CD4-positive, alpha-beta T cell treated with Interleukin-1 beta for 1 hour (primary cell): ENCODE measurements around the gene LSR.

Experiments used
- DNase-seq, 2 donors: peaks; one replicate each; pipeline ENCODE4 v3.0.0-alpha.2; 2020 to 2022

The LSR gene

DNA sequence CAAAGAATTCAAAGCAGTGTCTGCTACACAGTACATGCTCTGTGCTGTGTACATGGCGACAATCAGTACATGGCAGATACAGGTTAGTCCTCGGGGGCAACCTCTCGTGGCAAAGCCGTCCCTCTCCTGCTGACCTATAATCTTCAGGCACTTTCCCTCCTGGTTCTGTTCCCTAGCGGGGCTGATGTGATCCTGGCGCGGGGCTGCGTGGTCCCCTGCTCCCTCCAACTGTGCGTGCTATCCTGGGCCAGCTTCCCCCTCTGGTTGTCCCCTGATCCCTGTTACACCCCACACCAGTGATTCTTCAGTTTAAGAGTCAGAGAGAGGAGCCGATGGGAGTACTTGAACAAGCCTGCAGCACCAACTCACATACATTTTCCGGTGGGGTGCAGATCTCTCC, 55.2 kb downstream of the LSR start:
- no peak for DNase-seq

DNA sequence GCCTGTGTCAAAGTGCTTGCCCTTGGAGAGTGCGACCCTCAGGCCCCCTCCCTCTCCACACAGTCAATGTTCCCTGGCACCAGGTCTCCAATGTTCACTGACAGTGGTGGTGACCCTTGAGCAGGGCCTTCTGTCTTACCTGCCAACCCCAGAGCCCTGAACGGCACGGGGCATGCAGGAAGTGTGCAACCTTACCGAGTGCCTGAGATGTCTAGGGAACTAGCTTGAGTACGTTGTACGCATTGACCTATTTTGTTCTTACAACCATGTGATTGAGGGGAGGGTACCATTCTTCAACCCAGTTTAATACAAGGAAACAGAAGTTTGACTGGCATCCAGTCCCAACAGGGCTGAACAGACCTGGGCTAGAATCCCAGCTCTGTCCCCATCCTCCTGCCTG, 56.4 kb downstream of the LSR start:
- DNase-seq, result no peak

DNA sequence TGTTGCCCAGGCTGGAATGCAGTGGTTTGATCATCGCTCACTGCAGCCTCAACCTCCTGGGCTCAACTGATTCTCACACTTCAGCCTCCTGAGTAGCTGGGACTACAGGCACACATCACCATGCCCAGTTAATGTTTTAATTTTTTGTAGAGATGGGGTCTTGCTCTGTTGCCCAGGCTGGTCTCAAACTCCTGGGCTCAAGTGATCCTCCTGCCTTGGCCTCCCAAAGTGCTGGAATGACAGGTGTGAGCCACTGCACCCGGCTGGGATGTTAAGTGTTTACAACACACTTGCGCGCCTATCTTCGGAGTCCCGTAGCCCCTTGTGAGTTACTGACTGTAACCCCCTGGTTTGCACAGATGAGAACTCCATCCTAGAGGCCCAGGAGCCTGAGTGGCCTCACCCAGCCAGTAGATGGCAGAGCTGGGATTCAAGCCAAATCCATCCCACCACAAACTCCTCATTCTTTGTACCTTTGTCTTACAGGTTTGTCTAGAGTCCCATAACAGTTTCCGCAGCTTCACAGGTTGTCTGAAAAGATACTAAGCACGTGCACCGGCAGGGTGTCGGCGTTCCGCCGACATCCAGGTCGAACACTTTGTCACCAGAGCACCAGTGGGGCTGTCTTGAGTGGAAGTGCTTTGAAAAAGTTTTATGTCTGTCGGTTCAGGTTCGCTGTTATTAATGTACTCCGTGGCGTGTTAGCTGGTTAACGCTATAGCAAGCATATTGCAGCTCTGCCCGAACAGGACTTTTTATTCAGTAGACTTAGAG, 57.9 kb downstream of the LSR start:
- no peak for DNase-seq

DNA sequence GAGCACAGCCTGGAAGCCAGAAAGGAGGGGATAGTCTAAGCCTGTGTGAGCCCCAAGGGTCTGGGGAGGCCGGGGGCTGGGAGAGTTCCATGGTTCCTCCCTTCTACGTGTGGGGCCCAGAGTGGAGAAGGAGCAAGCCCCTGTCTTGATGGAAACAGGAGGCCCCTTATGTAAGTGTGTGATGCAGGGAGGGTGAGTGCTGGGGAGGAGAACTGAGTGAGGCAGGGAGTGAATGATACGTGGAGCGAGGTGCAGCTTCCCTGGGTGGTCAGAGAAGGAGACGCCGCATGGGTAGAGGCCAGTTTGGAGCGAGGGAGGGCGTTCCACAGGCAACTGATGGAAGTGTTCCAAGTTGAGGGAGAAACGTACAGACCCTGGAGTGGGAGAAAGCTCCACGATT, 59.1 kb downstream of the LSR start:
- DNase-seq, result no peak

DNA sequence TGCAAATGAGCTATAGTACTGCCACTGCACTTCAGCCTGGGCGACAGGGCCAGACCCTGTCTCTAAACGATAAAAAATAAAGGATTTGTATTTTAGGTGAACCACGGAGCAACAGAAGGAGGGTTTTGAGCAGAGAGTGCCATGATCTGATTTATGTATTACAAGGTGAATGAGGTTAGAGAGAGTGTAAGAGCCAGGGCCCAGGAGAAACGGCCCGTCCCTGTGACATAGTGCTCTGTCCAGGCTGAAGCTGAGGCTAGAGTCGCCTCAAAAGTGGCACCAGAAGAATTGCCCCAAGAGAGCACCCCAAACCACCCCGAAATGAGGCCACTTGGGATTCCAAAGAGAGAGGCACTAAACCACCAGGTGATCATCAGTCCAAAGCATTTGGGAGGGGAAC, 60.1 kb downstream of the LSR start:
- no peak for DNase-seq

DNA sequence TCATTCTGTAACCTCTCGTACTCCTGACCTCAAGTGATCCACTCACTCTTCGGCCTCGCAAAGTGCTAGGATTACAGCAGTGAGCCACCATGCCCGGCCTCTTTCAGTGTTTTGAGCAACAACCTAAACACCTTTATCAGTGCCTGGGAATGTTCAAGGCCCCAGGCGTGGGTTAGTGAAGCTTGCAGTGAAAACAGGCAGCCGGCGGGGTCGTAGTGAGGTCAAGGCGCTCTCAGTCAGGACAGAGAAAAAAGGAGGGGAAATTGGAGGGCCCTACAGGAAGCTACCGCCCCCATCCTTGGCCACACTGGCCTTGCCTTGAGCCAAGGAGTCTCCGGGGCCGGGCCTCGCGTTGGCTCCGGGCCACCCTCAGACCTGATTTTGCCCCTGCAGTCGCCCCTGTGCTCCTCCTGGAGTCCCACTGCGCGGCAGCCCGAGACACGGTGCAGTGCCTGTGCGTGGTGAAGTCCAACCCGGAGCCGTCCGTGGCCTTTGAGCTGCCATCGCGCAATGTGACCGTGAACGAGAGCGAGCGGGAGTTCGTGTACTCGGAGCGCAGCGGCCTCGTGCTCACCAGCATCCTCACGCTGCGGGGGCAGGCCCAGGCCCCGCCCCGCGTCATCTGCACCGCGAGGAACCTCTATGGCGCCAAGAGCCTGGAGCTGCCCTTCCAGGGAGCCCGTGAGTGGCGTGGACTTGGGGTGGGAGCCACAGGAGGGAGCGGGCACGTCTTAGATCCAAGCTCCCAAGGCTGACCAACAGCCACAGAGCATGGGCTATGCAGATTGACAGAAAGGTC, 60.9 kb downstream of the LSR start:
- no peak for DNase-seq

DNA sequence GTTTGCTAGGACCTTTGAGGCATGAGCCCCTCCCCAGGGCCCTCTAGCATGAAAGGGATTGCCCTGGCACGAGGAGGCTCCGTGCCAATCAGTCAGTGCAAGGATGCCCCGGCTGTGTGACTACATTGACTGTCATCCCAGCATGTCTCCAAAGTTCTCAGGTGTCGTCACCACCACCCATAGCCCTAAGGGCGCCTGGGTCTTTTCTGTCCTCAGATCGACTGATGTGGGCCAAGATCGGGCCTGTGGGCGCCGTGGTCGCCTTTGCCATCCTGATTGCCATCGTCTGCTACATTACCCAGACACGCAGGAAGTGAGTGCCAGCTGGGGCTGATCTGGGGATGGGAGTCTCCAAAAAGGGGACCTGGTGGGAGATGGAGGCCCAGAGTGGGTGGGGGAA, 61.5 kb downstream of the LSR start:
- no peak for DNase-seq

DNA sequence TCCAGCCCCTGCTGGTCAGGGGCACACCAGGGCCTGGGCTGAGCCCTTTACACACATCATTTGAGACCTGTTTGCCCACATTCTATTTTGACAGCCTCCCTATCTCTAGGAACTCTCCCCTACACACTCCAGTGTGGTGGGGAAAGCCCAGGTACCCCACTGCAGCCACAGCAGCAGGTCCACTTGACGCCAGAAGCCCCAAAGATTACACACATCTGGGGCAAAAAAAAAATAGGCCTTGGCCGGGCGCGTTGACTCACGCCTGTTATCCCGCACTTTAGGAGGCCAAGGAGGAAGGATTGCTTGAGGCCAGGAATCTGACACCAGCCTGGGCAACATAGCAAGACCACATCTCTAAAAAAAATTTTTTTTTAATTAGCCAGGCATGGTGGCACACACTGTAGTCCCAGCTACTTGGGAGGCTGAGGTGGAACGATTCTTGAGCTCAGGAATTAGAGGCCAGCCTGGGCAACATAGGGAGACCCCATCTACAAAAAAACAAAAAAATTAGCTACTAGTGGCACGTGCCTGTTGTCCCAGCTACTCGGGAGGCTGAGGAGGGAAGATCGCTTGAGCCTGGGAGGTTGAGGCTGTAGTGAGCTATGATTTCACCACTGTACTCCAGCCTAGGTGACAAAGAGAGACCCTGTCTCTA, 62.1 kb downstream of the LSR start:
- DNase-seq, result no peak

DNA sequence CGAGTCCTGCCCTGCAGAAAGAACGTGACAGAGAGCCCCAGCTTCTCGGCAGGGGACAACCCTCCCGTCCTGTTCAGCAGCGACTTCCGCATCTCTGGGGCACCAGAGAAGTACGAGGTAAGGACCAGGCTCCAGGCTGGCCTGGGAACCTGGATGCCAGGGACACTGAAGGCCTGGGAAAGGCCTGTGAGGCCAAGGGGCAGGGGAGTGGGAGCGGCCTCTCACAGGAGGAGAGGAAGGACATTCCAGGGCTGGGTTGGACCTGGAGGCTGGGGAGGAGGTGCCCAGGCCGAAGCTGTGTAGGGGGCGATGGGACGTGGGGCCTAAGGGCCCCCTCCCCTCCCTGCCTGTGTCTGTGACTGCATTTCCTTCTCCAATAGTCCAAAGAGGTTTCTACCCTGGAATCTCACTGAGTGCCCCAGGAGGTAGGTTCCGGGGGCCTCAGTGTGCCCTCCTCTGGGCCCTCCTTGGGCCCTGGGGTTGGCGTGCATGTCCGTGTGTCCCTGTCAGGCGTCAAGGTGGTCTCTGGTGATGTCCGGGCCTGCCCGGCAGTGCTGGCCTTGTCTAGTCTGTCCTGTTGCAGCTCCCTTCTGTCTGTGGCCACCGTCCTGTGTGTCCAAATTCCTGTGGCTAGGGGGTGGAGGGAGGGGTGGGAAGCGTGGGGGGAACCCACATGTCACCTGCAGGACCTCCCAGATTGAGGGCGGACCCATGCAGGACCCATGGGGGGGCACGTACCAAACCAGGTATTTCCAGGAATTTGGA, 63.3 kb downstream of the LSR start:
- DNase-seq, result no peak

DNA sequence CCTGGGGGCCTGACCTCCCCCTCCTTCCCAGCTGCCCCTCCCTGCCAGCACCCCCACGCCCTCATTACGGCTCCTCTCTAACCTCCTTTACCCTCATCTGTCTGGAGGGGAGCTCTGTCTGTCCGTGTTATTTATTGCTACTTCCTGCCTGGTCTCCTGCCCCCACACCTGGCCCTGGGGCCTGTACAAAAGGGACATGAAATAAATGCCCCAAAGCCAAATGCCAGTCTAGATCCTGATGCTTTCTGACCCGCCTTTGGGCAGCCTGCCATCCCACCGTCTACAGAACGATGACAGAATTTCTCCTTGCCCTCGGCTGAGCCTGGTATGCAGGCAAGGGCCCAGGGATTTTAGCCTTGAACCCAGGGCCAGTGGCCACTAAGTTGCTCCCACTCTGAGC, 64.8 kb downstream of the LSR start:
- DNase-seq, result no peak

DNA sequence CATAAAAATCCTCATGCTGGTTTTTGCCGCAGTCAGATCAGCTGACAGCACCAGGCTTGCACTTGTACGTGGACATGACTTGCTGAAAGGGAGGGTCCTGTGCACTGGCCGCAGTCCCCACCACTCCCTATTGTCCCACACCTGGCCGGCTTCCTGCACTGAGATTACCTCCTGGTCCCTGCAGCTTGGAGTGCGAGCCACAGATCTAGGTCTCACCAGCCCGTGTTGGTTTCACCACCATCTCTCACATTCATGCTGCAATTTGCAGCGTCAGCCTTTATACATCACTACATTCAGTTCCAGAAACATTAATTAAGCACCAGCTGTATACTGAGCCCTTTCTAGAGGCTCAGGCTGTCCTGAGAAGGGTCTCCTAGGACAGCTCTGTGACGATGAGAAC, 65.2 kb downstream of the LSR start:
- no peak for DNase-seq

DNA sequence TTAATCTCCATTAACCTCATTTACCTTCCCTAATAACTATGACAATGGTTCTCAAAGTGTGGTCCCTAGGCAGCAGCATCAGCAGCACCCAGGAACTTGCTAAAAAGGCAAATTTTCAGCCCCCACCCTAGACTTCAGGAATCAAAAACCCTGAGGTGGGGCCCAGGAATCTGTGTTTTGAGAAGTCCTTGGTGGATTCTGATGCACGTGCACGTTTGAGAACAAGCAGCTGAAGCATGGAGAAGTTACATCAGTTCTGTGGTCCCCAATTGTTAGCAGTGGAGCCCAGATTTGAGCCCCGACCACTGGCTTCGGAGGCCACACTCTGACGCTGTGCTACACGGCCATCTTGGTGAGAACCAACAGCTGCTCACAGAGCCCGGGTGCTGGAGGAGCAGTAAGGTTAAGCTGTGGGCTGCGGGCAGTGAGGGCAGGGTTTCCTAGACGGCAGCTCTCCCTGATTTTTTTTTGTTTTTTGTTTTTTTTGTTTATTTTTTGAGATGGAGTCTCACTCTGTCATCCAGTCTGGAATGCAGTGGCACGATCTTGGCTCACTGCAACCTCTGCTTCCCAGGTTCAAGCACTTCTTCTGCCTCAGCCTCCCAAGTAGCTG, 66.2 kb downstream of the LSR start:
- no peak for DNase-seq

DNA sequence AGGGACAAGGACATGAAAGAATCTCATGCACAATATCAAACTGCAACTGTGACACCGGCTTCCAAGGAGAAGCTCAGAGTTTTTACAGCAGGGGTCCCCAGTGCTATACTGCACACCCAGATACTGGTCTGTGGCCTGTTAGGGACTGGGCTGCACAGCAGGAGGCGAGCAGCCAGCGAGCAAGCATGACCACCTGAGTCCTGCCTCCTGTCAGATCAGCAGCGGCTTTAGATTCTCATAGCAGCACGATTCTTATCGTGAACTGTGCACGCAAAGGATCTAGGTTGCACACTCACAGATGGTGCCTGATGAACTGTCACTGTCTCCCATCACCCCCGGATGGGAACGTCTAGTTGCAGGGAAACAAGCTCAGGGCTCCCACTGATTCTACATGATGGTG, 67.1 kb downstream of the LSR start:
- no peak for DNase-seq

DNA sequence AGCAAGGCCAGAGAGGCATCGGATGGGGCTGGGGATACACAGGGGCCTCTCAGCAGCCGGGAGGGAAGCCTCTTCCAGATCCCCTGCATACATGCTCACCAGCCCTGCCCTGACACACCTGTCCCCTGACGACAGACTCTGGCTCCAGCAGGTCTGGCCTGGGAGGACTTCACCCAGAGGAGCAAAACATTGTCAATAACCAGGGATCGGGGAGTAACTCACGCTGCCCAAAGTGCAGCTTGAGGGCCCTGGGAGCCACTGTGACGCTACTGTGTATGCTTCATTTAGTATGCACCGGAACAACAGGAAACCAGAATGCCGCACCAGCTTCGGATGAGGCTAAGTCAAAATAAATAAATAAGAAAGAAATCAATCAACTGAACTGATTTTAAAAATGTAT, 67.8 kb downstream of the LSR start:
- DNase-seq, result no peak
